A673 (cell line): ENCODE data around the gene C1QB. TPM values are rescaled to one million over a fixed set of nuclear protein-coding genes. Genes with fewer than 3 reads are reported as not detected.

ENCODE experiments used
- BruUV-seq: library from RNA; stranded (reverse); fragments of 400-500 nt; replicated peaks from 2 replicates; lab custom pipeline; 2021; lab: Mats Ljungman, UMichigan
- CTCF ChIA-PET: fragments of 300-600 bp; sonication (Branson Sonifier 250); formaldehyde crosslinking; loops from one replicate; lab custom pipeline; 2022; ENCODE audit warnings: antibody characterized with exemption; lab: Charles Lee
- POLR2A ChIA-PET: fragments of 300-600 bp; sonication (Branson Sonifier 250); formaldehyde crosslinking; loops from one replicate; lab custom pipeline; 2022; ENCODE audit warnings: antibody characterized with exemption; ENCODE audit not compliant: low non-redundant PET; lab: Charles Lee
- DNase-seq: peaks from one replicate; pipeline ENCODE4 v3.0.0-alpha.2; 2015; ENCODE audit warnings: low spot score
- H3K27ac ChIP-seq: fragments of 200-600 bp; sonication (generic); 2 replicates; pipeline ENCODE4 v1.5.1; 2016; ENCODE audit warnings: mixed run types, low read depth, mild to moderate bottlenecking, mixed read lengths, antibody characterized with exemption, low read length; ENCODE audit not compliant: poor library complexity, severe bottlenecking
- H3K27me3 ChIP-seq: fragments of 200-600 bp; sonication (generic); replicated peaks from 2 replicates; pipeline ENCODE4 v1.6.1; 2017; ENCODE audit warnings: mixed run types, low read depth, mild to moderate bottlenecking, mixed read lengths, antibody characterized with exemption, low read length; ENCODE audit not compliant: insufficient read depth, poor library complexity
- H3K36me3 ChIP-seq: fragments of 200-600 bp; sonication (generic); 2 replicates; pipeline ENCODE4 v1.6.1; 2016; ENCODE audit warnings: mixed run types, mild to moderate bottlenecking, mixed read lengths, antibody characterized with exemption, low read length; ENCODE audit not compliant: insufficient read depth, poor library complexity, severe bottlenecking
- H3K4me1 ChIP-seq: fragments of 200-600 bp; sonication (generic); 2 replicates; pipeline ENCODE4 v1.6.1; 2017; ENCODE audit warnings: mixed run types, mild to moderate bottlenecking, mixed read lengths, antibody characterized with exemption, low read length; ENCODE audit not compliant: insufficient read depth, poor library complexity, severe bottlenecking
- H3K4me3 ChIP-seq: fragments of 200-600 bp; sonication (generic); 2 replicates; pipeline ENCODE4 v1.5.1; 2016; ENCODE audit warnings: low read depth, mixed run types, mild to moderate bottlenecking, mixed read lengths, low read length; ENCODE audit not compliant: poor library complexity, severe bottlenecking
- H3K9me3 ChIP-seq: fragments of 200-600 bp; sonication (generic); 2 replicates; pipeline ENCODE4 v1.6.1; 2016; ENCODE audit warnings: mixed run types, low read depth, mild to moderate bottlenecking, mixed read lengths, antibody characterized with exemption, low read length; ENCODE audit not compliant: poor library complexity, severe bottlenecking
- EZH2 ChIP-seq: fragments of 200-600 bp; sonication (generic); IDR thresholded peaks from 2 replicates; pipeline ENCODE4 v1.6.1; 2017; ENCODE audit warnings: borderline replicate concordance, low read depth, mild to moderate bottlenecking, mixed read lengths, antibody characterized with exemption, low read length; ENCODE audit not compliant: poor library complexity, severe bottlenecking
- intact Hi-C: fragments of 100-400 bp; cut with micrococcal nuclease; formaldehyde crosslinking; loops from one replicate; pipeline ENCODE4 v1.10.0; 2022; ENCODE audit not compliant: unreplicated experiment
- total RNA-seq: library from RNA; stranded (reverse); gene quantifications from 2 replicates; pipeline ENCODE4 v1.2.3, GENCODE V29; 2021
- TF ChIP-seq, protein P1 (sequence below): fragments of 300-800, 200-600 bp; sonication (generic); conservative IDR thresholded peaks from 2 replicates; pipeline ENCODE4 v1.5.1; 2017; ENCODE audit warnings: low read depth, mild to moderate bottlenecking, antibody characterized with exemption, low read length, moderate library complexity, mixed read lengths

C1QB gene
- total RNA-seq, 1 experiment from 2014 or later, result not detected

DNA sequence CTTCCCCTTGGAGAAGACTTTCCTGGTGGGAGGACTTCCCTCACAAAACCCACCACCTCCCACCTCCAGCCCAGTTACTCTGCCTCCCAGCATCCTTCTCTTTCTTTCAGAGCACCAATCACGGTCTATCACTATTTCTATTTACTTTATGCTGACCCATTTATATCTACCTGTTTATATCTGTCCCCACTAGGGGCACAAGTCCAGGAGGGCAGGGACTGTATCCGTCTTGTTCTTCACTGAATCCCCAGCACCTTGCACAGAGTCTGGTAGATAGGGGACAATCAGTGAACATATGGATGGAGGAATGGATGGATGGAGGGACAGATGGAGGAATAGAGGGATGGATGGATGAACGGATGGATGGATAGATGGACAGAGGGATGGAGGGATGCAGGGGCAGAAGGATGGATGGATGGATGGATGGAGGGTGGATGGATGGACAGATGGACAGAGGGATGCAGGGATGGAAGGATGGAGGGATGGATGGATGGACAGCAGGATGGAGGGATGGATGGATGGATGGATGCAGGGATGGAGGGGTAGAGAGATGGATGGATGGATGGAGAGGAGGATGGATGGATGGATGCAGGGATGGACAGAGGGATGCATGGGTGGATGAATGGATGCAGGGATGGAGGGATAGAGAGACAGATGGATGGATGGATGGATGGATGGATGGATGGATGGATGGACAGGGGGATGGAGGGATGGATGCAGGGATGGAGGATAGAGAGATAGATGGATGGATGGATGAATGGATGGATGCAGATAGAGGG is 5.5 kb downstream of the C1QB start:
- Histone ChIP-seq H3K4me1 (no peaks in the 10 kb centered on the region), H3K27me3 (peaks cover 21% of the 10 kb centered on the region), H3K9me3 (no peaks in the 10 kb centered on the region), H3K36me3 (no peaks in the 10 kb centered on the region), H3K4me3 (no peak overlapping the region), H3K27ac (no peak overlapping the region)
- ChIA-PET POLR2A (no interaction called here), CTCF (no interaction called here)
- TF ChIP-seq, protein P1, sequence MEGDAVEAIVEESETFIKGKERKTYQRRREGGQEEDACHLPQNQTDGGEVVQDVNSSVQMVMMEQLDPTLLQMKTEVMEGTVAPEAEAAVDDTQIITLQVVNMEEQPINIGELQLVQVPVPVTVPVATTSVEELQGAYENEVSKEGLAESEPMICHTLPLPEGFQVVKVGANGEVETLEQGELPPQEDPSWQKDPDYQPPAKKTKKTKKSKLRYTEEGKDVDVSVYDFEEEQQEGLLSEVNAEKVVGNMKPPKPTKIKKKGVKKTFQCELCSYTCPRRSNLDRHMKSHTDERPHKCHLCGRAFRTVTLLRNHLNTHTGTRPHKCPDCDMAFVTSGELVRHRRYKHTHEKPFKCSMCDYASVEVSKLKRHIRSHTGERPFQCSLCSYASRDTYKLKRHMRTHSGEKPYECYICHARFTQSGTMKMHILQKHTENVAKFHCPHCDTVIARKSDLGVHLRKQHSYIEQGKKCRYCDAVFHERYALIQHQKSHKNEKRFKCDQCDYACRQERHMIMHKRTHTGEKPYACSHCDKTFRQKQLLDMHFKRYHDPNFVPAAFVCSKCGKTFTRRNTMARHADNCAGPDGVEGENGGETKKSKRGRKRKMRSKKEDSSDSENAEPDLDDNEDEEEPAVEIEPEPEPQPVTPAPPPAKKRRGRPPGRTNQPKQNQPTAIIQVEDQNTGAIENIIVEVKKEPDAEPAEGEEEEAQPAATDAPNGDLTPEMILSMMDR, result 0 out of 2 replicates have a peak, but pooled peaks have one; percentile 25
- TF ChIP-seq EZH2, result no peak
- BruUV-seq, result no TSS peak
- intact Hi-C loops, result no loop called here
- no peak for DNase-seq

GRCh38 chr1:22660716-22661241 is 7.7 kb downstream of the C1QB start:
- intact Hi-C loops, result no loop called here
- TF ChIP-seq, protein P1, result no peak
- no peak for TF ChIP-seq EZH2
- ChIA-PET CTCF (no interaction called here), POLR2A (no interaction called here)
- Histone ChIP-seq H3K4me1 (no peaks in the 10 kb centered on the region), H3K36me3 (no peaks in the 10 kb centered on the region), H3K27ac (no peak overlapping the region), H3K27me3 (peaks cover 17% of the 10 kb centered on the region), H3K9me3 (no peaks in the 10 kb centered on the region), H3K4me3 (no peak overlapping the region)
- no peak for DNase-seq
- BruUV-seq, result no TSS peak

DNA sequence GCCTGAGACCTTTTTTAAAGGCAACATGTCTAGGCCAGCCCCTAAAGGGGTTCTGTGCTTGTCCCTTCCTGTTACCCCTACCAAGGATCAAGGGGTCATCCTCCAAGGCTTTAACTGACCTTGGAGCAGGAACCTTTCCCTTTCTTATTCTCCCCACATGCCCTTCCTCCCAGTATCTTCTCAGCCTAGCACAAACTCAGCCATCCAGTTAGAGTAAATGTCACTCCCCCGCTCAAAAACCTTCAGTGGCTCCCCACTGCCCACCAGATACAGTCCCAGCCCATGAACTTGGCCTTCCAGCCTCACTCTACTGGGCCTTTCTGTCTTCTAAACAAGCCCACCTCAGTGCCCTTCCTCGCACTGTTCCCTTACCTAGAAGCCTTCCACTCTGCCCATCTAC is 8.8 kb downstream of the C1QB start:
- BruUV-seq, result no TSS peak

More for the DNA sequence above, 8.8 kb downstream of the C1QB start:
- CTCF ChIA-PET, result no interaction called here
- no peak for TF ChIP-seq EZH2
- TF ChIP-seq, protein P1, result no peak
- Histone ChIP-seq H3K4me1 (no peaks in the 10 kb centered on the region), H3K27me3 (peaks cover 6% of the 10 kb centered on the region), H3K9me3 (no peaks in the 10 kb centered on the region), H3K36me3 (no peaks in the 10 kb centered on the region), H3K27ac (no peak overlapping the region), H3K4me3 (no peak overlapping the region)
- intact Hi-C loops, result no loop called here
- POLR2A ChIA-PET, result no interaction called here
- DNase-seq, result no peak
